HK-2 (cell line): ENCODE measurements around the gene IRAK2.
"Not testable (repeated sequence)": the region's sequence is repeated elsewhere in the genome, so short reads cannot be mapped to it uniquely, and the experiment has no call there.

Experiments used
- DNase-seq: peaks from one replicate; pipeline ENCODE4 v3.0.0-alpha.2; 2018; ENCODE audit not compliant: unreplicated experiment

Gene IRAK2

GRCh38 chr3:10160925-10161324 is 3.8 kb upstream of the IRAK2 start:
- DNase-seq: no peak

- DNase-seq: no peak
Observed at GRCh38 chr3:10162185-10162584, 2.5 kb upstream of the IRAK2 start.

DNA sequence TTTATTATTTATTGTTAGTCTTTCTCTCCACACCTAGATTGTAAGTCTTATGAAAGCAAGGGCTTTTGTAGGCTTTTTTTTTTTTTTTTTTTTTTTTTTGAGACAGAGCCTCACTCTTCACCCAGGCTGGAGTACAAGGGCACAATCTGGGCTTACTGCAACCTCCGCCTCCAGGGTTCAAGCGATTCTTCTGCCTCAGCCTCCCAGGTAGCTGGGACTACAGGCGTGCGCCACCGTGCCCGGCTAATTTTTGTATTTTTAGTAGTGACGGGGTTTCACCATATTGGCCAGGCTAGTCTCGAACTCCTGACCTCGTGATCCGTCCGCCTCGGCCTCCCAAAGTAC is 546 bp upstream of the IRAK2 start:
- not testable (repeated sequence) for DNase-seq

DNA sequence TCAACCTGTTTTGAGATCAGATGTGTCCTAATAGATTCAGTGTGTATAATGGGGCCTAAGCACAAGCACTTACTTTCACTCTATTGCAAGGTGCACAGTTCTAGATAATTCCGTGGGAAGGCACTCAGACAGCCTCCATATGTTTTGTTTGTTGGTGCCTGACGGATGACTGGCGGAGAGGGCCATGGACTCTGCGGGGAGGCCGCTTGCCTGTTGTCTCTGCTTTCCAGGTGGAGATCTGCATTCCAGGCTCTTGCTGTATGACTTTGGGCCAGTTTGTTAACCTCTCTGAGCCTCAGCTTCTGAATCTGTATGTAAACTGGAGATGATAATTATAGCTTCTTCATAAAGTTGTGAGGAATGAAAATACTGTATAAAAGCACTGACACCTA is 1.5 kb downstream of the IRAK2 start:
- no peak for DNase-seq

GRCh38 chr3:10169000-10169496 is 4.3 kb downstream of the IRAK2 start:
- DNase-seq: no peak

DNA sequence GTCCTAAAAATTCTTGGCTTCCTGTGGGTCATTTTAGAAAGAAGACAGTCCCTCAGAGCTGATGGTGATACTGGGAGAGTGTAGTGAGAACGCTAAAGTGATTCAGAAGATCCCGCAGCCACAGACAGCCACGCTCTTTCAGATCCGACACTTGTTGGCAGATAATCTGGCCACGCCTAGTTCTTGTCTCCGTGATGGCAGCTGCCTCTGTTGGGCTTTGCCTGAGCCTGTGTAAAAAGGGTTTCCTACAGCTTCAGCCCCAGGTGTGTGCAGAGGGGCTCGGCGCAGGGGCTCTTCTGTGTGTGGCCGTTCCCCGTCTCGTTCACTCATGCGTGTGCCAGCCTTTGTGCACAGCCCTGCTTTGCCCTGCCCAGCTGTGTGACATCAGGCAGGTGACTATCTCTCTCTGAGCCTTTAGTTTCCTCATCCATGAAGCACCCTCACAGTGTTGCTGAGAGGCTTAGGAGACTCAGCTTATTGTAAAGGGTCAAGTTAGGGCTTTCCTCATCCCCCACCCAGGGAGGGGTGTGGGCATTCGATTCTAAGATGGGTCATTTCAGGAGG is 6.3 kb downstream of the IRAK2 start:
- DNase-seq: no peak

DNA sequence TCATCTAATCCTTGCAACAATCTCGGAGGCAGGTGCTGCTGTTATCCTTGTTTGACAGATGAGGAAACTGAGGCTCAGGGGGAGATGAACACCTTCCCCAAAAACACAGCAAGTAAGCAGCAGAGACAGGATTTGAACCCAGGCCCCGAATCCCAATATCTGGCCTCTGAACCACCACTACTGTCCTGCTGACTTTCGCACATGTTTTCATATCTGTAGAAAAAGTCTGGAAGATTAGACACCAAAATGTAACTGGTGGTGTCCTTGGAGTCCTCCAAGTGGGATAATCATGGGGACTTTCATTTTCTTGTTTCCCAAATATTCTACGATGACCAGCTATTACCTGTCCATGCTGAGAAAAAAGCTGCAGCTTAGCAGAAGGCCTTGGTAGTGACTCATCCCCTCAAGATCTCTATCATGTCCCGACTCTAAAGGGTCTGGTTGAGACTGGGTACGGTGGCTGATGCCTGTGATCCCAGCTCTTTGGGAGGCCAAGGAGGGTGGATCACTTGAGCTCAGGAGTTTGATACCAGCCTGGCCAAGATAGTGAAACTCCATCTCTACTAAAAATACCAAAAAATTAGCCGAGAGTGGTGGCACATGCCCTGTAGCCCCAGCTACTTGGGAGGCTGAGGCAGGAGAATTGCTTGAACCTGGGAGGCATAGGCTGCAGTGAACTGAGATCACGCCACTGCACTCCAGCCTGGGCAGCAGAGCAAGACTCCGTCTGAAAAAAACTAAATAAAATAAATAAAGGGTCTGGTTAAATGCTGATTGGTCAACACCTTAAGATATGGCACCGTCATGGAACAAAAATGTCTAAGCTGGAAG is 8.6 kb downstream of the IRAK2 start:
- DNase-seq: peak; percentile 32

- DNase-seq: peak; percentile 83
Observed at GRCh38 chr3:10173926-10174435, 9.3 kb downstream of the IRAK2 start.

GRCh38 chr3:10175334-10175733 is 10.6 kb downstream of the IRAK2 start:
- not testable (repeated sequence) for DNase-seq

DNA sequence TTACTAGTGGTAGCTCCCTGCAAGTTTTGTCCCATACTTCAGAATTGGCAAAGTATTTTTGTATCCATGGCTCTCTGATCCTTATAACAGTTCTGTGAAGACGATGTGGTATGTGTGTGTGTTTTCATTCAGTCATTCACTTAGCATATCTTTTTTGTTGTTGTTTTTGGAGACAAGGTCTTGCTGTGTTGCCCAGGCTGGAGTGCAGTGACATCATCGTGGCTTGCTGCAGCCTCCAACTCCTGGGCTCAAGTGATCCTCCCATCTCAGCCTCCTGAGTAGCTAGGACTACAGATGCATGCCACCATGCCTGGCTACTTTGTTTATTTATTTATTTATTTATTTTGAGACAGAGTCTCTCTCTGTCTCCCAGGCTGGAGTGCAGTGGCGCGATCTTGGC is 11.4 kb downstream of the IRAK2 start:
- DNase-seq: not testable (repeated sequence)

- no peak for DNase-seq
Observed at GRCh38 chr3:10177737-10178136, 13.0 kb downstream of the IRAK2 start.

- DNase-seq: no peak
Observed at GRCh38 chr3:10178892-10179291, 14.2 kb downstream of the IRAK2 start.

- no peak for DNase-seq
Observed at GRCh38 chr3:10180289-10180688, 15.6 kb downstream of the IRAK2 start.

DNA sequence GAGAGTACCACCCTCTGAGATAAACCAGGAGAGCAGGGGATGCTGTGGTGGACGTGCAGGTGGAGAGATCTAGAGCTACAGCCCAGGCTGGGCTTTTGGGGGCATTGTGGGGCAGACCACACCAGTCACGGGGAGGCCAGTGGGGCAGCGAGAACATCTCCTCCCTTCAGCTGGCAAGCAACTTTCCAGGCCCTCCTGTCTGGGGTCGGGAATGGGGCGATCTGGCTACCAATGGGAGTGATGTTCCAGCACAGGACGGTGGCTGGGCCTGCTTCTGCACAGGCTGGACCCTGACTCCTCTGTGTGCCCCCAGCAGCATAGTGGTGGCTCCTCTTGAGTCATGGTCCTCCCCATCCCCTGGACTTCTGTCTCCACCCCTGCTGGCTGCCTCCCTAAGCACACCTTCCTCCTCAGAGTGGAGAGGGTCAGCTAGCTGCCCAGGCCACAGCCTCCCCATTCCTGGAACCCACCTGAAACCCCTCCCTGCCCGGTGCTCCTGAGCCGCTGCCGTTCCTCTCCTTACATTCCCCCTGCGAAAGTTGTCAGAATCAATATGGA is 16.1 kb downstream of the IRAK2 start:
- no peak for DNase-seq

DNA sequence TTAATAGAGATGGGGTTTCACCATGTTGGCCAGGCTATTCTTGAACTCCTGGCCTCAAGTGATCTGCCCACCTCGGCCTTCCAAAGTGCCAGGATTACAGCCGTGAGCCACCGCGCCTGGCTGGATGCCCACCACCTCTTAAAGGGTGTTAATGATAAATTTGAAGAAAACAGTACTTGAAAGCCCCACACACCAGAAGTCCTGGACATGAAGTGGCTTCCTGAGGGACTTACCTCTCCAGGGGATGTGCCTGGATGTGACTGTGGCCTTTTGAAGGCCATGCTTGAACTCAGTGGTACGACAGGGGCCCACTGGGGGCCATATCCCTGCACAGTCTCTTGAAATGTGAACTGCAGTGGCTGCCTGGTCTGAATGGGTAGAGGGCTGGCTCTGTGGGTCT is 18.2 kb downstream of the IRAK2 start:
- DNase-seq: no peak

GRCh38 chr3:10184250-10184649 is 19.5 kb downstream of the IRAK2 start:
- no peak for DNase-seq

DNA sequence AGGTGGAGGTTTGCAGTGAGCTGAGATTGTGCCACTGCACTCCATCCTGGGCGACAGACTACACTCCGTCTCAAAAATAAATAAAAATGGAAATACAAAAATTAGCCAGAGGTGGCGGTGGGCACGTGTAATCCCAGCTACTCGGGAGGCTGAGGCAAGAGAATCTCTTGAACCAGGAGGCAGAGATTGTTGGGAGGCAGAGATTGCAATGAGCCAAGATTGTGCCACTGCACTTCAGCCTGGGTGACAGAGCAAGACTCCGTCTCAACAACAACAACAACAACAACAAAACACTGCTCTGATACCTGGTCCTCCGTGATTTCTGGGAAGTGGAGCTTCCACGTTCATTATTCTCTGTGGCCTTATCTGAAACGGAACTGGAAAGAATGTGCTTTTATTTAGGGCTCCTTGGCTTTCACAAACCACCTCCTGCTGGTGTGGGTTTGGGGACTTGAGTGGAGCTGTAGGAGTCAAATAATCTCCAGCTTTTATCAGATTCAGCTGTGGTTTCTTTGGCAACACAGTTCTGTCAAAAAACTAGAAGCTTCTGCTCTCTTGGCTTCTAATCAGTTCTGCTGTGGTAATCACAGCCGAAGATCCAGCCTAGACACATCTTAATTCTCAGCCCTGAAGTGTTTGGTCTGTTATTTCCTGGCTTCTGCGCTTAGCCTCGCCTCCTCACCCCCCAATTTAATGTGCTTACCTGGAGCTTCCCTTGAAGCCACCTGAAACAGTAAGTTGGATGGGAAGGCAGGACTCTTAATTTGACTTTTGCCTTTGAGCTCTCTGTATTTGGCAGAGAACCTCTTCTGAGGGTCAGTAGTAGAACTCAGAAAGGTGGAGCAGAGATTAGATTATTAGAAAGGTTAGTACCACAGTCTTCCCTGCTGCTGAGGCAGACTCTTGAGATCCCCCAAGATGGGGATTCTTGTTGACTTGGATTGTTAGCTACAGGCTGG is 21.4 kb downstream of the IRAK2 start:
- no peak for DNase-seq

- DNase-seq: no peak
Observed at GRCh38 chr3:10187290-10187876, 22.7 kb downstream of the IRAK2 start.

- DNase-seq: no peak
Observed at GRCh38 chr3:10187944-10188343, 23.2 kb downstream of the IRAK2 start.

- no peak for DNase-seq
Observed at GRCh38 chr3:10188804-10189556, 24.3 kb downstream of the IRAK2 start.
